ENCODE measurements around the gene SRRT.

The SRRT gene

DNA sequence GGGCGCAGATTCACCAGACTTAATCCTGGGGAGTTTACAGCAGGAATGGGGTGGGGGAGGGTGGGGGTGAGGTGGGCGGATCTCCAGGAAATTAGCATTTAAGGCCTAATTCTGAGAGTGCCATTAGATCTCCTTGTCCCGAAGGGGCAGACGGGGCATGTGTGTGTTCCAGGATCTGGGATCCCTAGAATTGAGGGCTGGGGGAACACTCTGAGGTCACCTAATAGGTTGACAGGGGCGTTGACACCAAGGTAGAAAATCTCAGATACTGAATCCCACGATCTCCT, 38.1 kb upstream of the SRRT start:
- H3F3A ChIP-seq (ENCODE audit: insufficient read depth, low read length): no peaks in the 10 kb centered on the region
- no peaks in the 10 kb centered on the region for H3K79me2 ChIP-seq (ENCODE audit: insufficient read depth, low read length)
- peak overlapping the region; percentile 13; the same call in 1 of the 2 replicates for H2AFZ ChIP-seq (ENCODE audit: low read length)
- H3K4me2 ChIP-seq (ENCODE audit: low read length): peak overlapping the region; percentile 55
- peak overlapping the region; percentile 47 for H3K4me3 ChIP-seq (ENCODE audit: low read depth, low read length, poor library complexity, severe bottlenecking)
- peaks cover 9% of the 10 kb centered on the region for H3K4me1 ChIP-seq (ENCODE audit: insufficient read depth, low read length, severe bottlenecking)
- TF ChIP-seq CTCF (IDR thresholded peaks at IDR 0.05; ENCODE audit: low read length) (no peak), EZH2 (IDR thresholded peaks at IDR 0.05; ENCODE audit: borderline replicate concordance, low read length) (no peak)
- no peaks in the 10 kb centered on the region for H3K9me2 ChIP-seq (ENCODE audit: low read depth, low read length)
- no peaks in the 10 kb centered on the region for H3K9me3 ChIP-seq (ENCODE audit: low read length)
- H3K27ac ChIP-seq (ENCODE audit: low read depth, low read length, poor library complexity, severe bottlenecking): no peak overlapping the region
- H3K36me3 ChIP-seq (ENCODE audit: insufficient read depth, low read length): no peaks in the 10 kb centered on the region
- peak overlapping the region; percentile 38; the same call in 1 of the 2 replicates for H3K9ac ChIP-seq (ENCODE audit: low read length)
- H4K20me1 ChIP-seq (ENCODE audit: insufficient read depth, low read length): no peaks in the 10 kb centered on the region
- peaks cover 5% of the 10 kb centered on the region; the same call in 1 of the 2 replicates for H3K27me3 ChIP-seq (ENCODE audit: insufficient read depth, low read length)

DNA sequence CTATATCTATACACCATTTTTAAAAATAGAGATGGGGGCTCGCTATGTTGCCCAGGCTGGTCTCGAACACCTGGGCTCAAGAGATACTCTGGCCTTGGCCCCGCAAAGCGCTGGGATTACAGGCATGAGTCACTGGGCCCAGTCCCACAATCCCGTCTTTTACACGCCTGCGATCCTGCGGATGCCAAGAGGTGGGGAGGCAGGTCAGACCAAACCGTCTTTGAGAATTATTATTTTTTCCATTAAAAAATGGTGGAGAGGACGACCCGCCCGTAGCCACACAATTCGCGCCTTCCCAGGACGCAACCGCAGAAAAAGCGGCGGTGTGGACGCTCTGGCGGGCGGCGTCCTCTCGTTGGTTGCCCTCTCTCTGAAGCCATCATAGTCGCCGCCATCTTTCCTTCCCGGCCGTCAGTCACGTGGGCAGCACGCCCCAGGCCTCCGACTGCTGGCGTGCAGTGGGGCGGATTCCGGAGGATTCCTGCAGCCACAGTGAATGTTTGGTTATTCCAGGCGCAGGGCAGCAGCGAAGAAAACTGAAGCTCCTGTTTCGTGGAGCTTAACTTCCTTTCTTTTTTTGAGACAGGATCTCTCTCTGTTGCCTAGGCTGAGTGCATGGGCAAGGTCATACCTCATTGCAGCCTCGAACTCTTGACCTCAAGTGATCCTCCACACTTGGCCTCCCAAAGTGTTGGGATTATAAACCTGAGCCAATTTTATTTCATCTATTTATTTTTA, 37.6 kb upstream of the SRRT start:
- peak overlapping the region; percentile 49; the same call in 1 of the 2 replicates for H2AFZ ChIP-seq (ENCODE audit: low read length)
- TF ChIP-seq CTCF (IDR thresholded peaks at IDR 0.05; ENCODE audit: low read length) (no peak), EZH2 (IDR thresholded peaks at IDR 0.05; ENCODE audit: borderline replicate concordance, low read length) (no peak)
- no peaks in the 10 kb centered on the region for H3K9me2 ChIP-seq (ENCODE audit: low read depth, low read length)
- H3K27me3 ChIP-seq (ENCODE audit: insufficient read depth, low read length): peaks cover 5% of the 10 kb centered on the region; the same call in 1 of the 2 replicates
- H3K79me2 ChIP-seq (ENCODE audit: insufficient read depth, low read length): no peaks in the 10 kb centered on the region
- H3K9ac ChIP-seq (ENCODE audit: low read length): peak overlapping the region; percentile 38; the same call in 1 of the 2 replicates
- peak overlapping the region; percentile 55 for H3K4me2 ChIP-seq (ENCODE audit: low read length)
- H3K9me3 ChIP-seq (ENCODE audit: low read length): no peaks in the 10 kb centered on the region
- no peaks in the 10 kb centered on the region for H3F3A ChIP-seq (ENCODE audit: insufficient read depth, low read length)
- H3K4me3 ChIP-seq (ENCODE audit: low read depth, low read length, poor library complexity, severe bottlenecking): peak overlapping the region; percentile 47
- H3K36me3 ChIP-seq (ENCODE audit: insufficient read depth, low read length): no peaks in the 10 kb centered on the region
- no peaks in the 10 kb centered on the region for H4K20me1 ChIP-seq (ENCODE audit: insufficient read depth, low read length)
- H3K4me1 ChIP-seq (ENCODE audit: insufficient read depth, low read length, severe bottlenecking): peaks cover 9% of the 10 kb centered on the region
- H3K27ac ChIP-seq (ENCODE audit: low read depth, low read length, poor library complexity, severe bottlenecking): no peak overlapping the region

DNA sequence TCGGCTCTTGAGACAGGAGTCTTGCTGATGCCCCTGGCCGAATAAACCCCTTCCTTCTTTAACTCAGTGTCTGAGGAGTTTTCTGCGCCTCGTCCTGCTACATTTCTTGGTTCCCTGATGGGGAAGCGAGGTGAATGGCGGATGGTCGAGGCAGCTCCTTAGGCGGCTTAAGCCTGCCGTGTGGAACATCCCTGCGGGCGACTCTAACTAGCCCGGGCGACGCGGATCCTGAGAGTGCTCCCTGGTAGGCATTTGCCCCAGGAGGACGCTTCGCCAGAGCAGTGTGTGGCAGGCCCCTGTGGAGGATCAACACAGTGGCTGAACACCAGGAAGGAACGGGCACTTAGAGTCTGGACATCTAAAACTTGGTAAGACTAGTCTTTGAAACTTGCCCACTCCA, 35.5 kb upstream of the SRRT start:
- Histone ChIP-seq H3K4me3 (ENCODE audit: low read depth, low read length, poor library complexity, severe bottlenecking) (no peak overlapping the region), H3K79me2 (ENCODE audit: insufficient read depth, low read length) (no peaks in the 10 kb centered on the region), H3K27me3 (ENCODE audit: insufficient read depth, low read length) (peaks cover under 1% of the 10 kb centered on the region; the same call in 1 of the 2 replicates), H4K20me1 (ENCODE audit: insufficient read depth, low read length) (no peaks in the 10 kb centered on the region), H3F3A (ENCODE audit: insufficient read depth, low read length) (no peaks in the 10 kb centered on the region), H3K9ac (ENCODE audit: low read length) (no peak overlapping the region), H3K27ac (ENCODE audit: low read depth, low read length, poor library complexity, severe bottlenecking) (no peak overlapping the region), H3K9me3 (ENCODE audit: low read length) (no peaks in the 10 kb centered on the region), H3K9me2 (ENCODE audit: low read depth, low read length) (no peaks in the 10 kb centered on the region), H2AFZ (ENCODE audit: low read length) (no peak overlapping the region), H3K4me1 (ENCODE audit: insufficient read depth, low read length, severe bottlenecking) (peaks cover 9% of the 10 kb centered on the region), H3K36me3 (ENCODE audit: insufficient read depth, low read length) (no peaks in the 10 kb centered on the region), H3K4me2 (ENCODE audit: low read length) (no peak overlapping the region)
- TF ChIP-seq EZH2 (IDR thresholded peaks at IDR 0.05; ENCODE audit: borderline replicate concordance, low read length): no peak
- TF ChIP-seq CTCF (IDR thresholded peaks at IDR 0.05; ENCODE audit: low read length): no peak

Data from OCI-LY1 (cell line).